GM21526 (cell line): ENCODE results near the gene ZIC4.

Experiments used
- ATAC-seq: cut with Tn5 transposase; IDR thresholded peaks from one replicate; pipeline ENCODE4 v1.9.1; 2021; ENCODE audit warnings: moderate library complexity; ENCODE audit not compliant: unreplicated experiment, low FRiP score

Gene ZIC4

GRCh38 chr3:147358144-147358992 is 48.0 kb downstream of the ZIC4 start:
- no peak for ATAC-seq

GRCh38 chr3:147356909-147357900 is 49.1 kb downstream of the ZIC4 start:
- no peak for ATAC-seq

GRCh38 chr3:147356145-147356908 is 50.0 kb downstream of the ZIC4 start:
- no peak for ATAC-seq

GRCh38 chr3:147355753-147356090 is 50.6 kb downstream of the ZIC4 start:
- no peak for ATAC-seq

- ATAC-seq = no peak
Observed at GRCh38 chr3:147355084-147355752, 51.1 kb downstream of the ZIC4 start.

GRCh38 chr3:147354623-147355022 is 51.7 kb downstream of the ZIC4 start:
- no peak for ATAC-seq

GRCh38 chr3:147351301-147351700 is 55.0 kb downstream of the ZIC4 start:
- ATAC-seq = no peak

GRCh38 chr3:147348976-147349375 is 57.4 kb downstream of the ZIC4 start:
- no peak for ATAC-seq

- ATAC-seq = no peak
Observed at GRCh38 chr3:147343926-147344325, 62.4 kb downstream of the ZIC4 start.

- no peak for ATAC-seq
Observed at GRCh38 chr3:147341727-147342126, 64.6 kb downstream of the ZIC4 start.

- no peak for ATAC-seq
Observed at GRCh38 chr3:147336543-147337278, 69.6 kb downstream of the ZIC4 start.
